Vagina (tissue), 2 donors: ENCODE measurements around the gene PTGER3.

Experiments used
- CTCF ChIP-seq, 3 experiments: fragments of 450-650 bp in 2 of 3; fragments of 200-600 bp in 1 of 3; sonication (generic) in 1 of 3; IDR thresholded peaks; one replicate each; pipeline ENCODE4 v1.5.1; 2017 to 2019; ENCODE audit warnings: antibody characterized with exemption in 3 of 3, mild to moderate bottlenecking in 2 of 3, moderate library complexity in 2 of 3
- POLR2AphosphoS5 ChIP-seq, 2 donors: sonication (generic); formaldehyde crosslinking; IDR thresholded peaks; one replicate each; pipeline ENCODE4 v1.9.0; 2017; ENCODE audit warnings: antibody characterized with exemption in 2 of 2, mild to moderate bottlenecking in 2 of 2, low read depth in 1 of 2; ENCODE audit not compliant: insufficient read depth in 1 of 2

GRCh38 chr1:71039661-71040262 lies 7.9 kb downstream of the PTGER3 start:
- TF ChIP-seq CTCF (IDR thresholded peaks at IDR 0.05) (no peak), POLR2AphosphoS5 (IDR thresholded peaks at IDR 0.05; ENCODE audit: insufficient read depth in 1 of 2, low read depth in 1 of 2) (no peak)
